Midbrain (tissue), 1 donor: ENCODE measurements around the gene AAK1.
"Not testable (repeated sequence)": the region's sequence is repeated elsewhere in the genome, so short reads cannot be mapped to it uniquely, and the experiment has no call there.

Experiments
- DNase-seq: peaks from one replicate; lab custom pipeline; 2025; lab: John Stamatoyannopoulos, UW

The AAK1 gene

GRCh38 chr2:69600425-69600824, 43.1 kb downstream of the AAK1 start:
- DNase-seq, result no peak

GRCh38 chr2:69597843-69598610, 45.5 kb downstream of the AAK1 start:
- DNase-seq, result no peak

DNA sequence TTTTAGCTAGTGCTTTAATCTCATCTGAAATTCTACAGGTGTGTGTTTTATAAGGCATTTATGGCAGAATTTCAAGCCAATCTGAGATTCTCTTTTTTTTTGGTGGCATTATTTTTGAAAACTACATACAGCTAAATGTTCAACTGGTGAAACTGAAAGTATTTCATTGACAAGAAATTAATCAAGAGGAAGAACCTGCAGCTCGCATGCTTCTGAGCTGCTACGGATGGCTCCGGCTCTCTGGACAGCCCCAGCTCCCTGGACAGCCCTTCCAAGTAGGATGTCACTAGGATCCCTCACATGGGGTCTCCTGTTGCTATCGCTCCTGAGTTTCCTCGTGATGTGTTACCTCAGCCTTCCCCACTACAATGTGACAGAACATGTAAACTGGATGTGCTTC, 46.4 kb downstream of the AAK1 start:
- DNase-seq, result no peak

DNA sequence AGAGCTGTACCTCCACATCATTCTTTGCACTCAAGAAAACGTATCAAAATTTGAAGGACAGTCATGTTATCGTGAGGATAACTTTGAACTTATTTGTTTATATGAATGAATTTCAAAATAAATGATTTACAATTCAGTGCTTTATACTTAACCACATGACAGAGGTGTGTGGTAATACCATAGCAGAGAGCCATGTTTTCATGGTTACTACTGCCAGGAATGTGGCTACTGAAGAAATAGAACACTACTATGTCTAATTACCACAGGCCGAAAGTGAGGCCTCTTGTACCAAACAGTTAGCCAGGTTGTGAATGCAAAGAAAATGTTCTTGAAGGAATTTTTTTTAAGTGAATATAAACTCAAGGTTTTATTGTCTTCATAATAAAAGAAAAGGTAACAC, 49.2 kb downstream of the AAK1 start:
- DNase-seq, result no peak

- no peak for DNase-seq
Measured at GRCh38 chr2:69592511-69592910, 51.0 kb downstream of the AAK1 start.

GRCh38 chr2:69589973-69590652, 53.4 kb downstream of the AAK1 start:
- DNase-seq, result no peak

GRCh38 chr2:69588945-69589344, 54.6 kb downstream of the AAK1 start:
- no peak for DNase-seq

- no peak for DNase-seq
Measured at GRCh38 chr2:69588403-69588802, 55.1 kb downstream of the AAK1 start.

- DNase-seq, result no peak
Measured at GRCh38 chr2:69585855-69586555, 57.5 kb downstream of the AAK1 start.

- DNase-seq, result no peak
Measured at GRCh38 chr2:69584127-69584889, 59.2 kb downstream of the AAK1 start.

DNA sequence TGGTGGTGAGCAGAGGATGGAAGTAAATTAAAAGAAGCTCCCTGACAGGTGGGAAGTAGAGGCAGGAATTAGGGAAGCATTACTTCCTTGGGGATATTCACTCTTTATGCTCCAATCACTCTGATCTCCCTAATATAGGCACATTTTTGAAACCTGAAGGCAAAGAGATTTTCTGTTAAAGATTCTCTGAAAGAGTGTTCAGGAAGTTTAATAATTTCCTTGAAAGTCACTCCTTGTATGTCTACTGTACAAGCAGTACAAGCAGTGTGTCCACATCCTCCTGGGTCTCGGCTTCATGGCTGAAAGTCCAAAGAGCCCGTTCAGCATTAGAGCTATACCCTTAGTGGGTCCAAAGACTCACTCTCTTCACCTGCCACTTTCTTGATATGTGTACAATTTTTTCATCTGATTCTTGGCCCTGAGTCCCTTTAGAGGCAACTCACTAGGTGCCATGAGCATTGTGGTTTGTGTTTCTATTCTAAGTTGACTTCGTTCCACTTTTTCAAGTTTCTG, 60.2 kb downstream of the AAK1 start:
- DNase-seq, result no peak

GRCh38 chr2:69582582-69583176, 60.9 kb downstream of the AAK1 start:
- no peak for DNase-seq

DNA sequence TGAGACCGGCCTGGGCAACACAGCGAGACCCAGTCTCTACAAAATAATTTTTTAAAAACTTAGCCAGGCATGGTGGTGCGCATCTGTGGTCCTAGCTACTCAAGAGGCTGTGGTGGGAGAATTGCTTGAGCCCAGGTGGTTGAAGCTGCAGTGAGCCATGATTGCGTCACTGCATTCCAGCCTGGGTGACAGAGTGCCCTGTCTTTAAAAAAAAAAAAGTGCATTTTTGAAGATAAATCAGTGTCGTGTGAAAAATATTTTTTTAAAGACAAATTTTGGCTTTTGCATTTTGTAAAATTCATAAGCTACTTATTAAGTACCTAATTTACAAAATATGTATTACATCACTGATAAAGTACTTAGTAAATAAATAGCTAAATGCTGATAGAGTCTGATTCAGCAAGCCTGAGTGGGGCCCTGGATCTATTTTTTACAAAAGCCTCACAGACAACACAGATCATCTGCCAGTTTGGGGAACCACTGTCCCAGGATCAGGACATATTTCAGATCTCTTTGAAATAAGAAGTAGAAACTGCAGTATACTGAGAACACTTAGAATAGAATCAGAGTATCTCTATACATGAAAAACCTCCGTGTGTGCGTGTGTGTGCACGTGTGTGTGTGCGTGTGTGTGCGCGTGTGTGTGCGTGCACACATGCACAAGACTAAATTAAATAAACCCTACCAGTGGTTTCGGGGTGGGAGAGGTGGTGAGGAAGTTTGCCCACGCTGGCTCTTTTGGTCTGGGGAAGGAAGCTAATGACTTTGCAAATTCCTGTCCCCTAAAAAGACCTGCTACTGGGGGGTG, 61.6 kb downstream of the AAK1 start:
- peak; percentile 16 for DNase-seq

DNA sequence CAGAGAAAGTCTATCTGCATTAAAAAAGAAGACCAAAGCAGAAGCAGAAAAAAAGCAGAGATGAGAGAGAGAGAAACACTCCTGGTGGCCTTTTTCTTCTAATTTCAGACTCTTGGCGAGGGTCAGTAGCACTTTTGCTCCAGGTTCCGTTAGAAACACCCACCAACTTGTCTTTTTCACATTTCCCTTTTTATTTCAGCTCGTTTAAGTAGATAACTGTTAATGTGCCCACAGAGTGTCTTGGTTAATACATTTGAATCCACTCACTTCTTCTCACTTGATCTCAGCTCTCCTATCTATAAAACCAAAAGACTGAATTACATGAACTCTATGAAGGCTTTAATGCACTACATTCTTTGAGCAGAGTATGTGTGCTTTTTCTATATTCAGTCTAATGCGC, 63.1 kb downstream of the AAK1 start:
- no peak for DNase-seq

- DNase-seq, result no peak
Measured at GRCh38 chr2:69579536-69579935, 64.0 kb downstream of the AAK1 start.

- DNase-seq, result no peak
Measured at GRCh38 chr2:69578198-69578540, 65.4 kb downstream of the AAK1 start.

- no peak for DNase-seq
Measured at GRCh38 chr2:69577467-69578197, 65.9 kb downstream of the AAK1 start.

DNA sequence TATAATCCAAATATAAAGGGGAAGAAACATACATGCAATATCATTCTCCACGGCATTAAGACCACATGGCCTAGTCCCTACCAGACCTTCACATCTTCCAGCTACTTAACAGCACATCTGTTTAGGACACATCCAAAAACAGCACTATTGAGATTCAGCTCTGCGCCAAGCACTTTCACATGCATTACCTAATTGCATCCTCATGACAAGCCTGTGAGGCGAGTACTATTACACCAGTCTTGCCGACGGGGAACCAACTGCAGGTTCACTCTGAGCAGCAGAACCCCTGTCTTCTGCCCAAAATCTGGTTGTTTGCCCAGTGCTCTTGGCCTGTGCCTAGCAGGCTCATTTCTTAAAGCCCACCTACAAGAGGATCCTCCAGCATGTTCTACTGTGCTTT, 66.7 kb downstream of the AAK1 start:
- no peak for DNase-seq

- DNase-seq, result no peak
Measured at GRCh38 chr2:69575926-69576325, 67.6 kb downstream of the AAK1 start.

DNA sequence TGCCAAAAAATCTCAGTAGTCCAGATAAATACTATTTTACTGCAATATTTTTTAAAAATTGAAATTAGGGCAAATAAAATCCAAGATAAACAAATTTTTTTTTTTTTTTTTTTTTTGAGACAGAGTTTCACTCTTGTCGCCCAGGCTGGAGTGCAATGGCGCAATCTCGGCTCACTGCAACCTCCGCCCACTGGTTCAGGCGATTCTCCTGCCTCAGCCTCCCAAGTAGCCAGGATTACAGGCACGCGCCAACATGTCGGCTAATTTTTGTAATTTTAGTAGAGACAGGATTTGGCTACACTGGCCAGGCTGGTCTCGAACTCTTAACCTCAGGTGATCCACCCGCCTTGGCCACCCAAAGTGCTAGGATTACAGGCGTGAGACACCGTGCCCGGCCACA, 68.2 kb downstream of the AAK1 start:
- not testable (repeated sequence) for DNase-seq
